Measurements from ENCODE around the gene SLC25A2. TPM values are rescaled to one million over a fixed set of nuclear protein-coding genes. Genes with fewer than 3 reads are reported as not detected.

SLC25A2 gene
- total RNA-seq, 1 experiment from 2014 or later, result 0.28 TPM

- TF ChIP-seq CTCF (IDR thresholded peaks at IDR 0.05) (peak; percentile 82), POLR2AphosphoS5 (IDR thresholded peaks at IDR 0.05; ENCODE audit: low read depth, low read length) (no peak)
- ATAC-seq (peak; percentile 94), DNase-seq (ENCODE audit: low read depth, low spot score) (no peak)
- in situ Hi-C loops (cut with HindIII; ENCODE audit: low pct_unique_long_range_greater_than_20kb, low sequenced_read_pairs), result loop anchor here (25.0 kb wide), 1 partner anchor 139 kb away; the partner anchor contains the start of genes PCDHB10, PCDHB11, PCDHB16 and PCDHB8
- H3K4me3 ChIP-seq (ENCODE audit: low read depth in 2 of 2, low read length in 2 of 2), result peak overlapping the region; percentile 50 to 77
- ChIA-PET POLR2A (no interaction called here), CTCF (interaction anchor here (0.6 to 0.7 kb wide), 3 partner anchors 24 to 1598 kb away, joined by 3 to 8 read pairs (median 3); partner anchors contain the start of gene PCDHGB1)
- no peaks in the 10 kb centered on the region for H3K36me3 ChIP-seq (ENCODE audit: control insufficient read depth, insufficient read depth, low read length)
- peak overlapping the region; percentile 73 for H3K27ac ChIP-seq (ENCODE audit: low read length)
- intact Hi-C loops (cut with micrococcal nuclease; ENCODE audit: unreplicated experiment), result no loop called here
- H3K9me3 ChIP-seq (ENCODE audit: control insufficient read depth, insufficient read depth, low read depth, low read length), result peaks cover 10% of the 10 kb centered on the region; the same call in 1 of the 2 replicates
- H3K4me1 ChIP-seq (ENCODE audit: control insufficient read depth, insufficient read depth, low read length), result no peaks in the 10 kb centered on the region
- no TSS peak for BruUV-seq (replicated peaks)
- H3K27me3 ChIP-seq (ENCODE audit: control insufficient read depth, insufficient read depth, low read length), result no peaks in the 10 kb centered on the region
Measured at GRCh38 chr5:141326088-141326854, 22.4 kb upstream of the SLC25A2 start.

- no peaks in the 10 kb centered on the region for H3K4me1 ChIP-seq (ENCODE audit: control insufficient read depth, insufficient read depth, low read length)
- TF ChIP-seq SIN3A (IDR thresholded peaks at IDR 0.05; ENCODE audit: borderline replicate concordance, insufficient read depth, low read depth, low read length), result no peak
- no peak for TF ChIP-seq REST (IDR thresholded peaks at IDR 0.05; ENCODE audit: insufficient read depth in 1 of 2, low read depth in 2 of 2, low read length in 1 of 2)
- no peak for TF ChIP-seq TCF7L2 (IDR thresholded peaks at IDR 0.05; ENCODE audit: low read depth, low read length)
- no peak for TF ChIP-seq CTCF (IDR thresholded peaks at IDR 0.05)
- TF ChIP-seq POLR2AphosphoS5 (IDR thresholded peaks at IDR 0.05; ENCODE audit: low read depth, low read length), result no peak
- ChIA-PET CTCF (no interaction called here), POLR2A (no interaction called here)
- H3K9me3 ChIP-seq (ENCODE audit: control insufficient read depth, insufficient read depth, low read depth, low read length), result peaks cover 38% of the 10 kb centered on the region
- no peak overlapping the region for H3K27ac ChIP-seq (ENCODE audit: low read length)
- ATAC-seq (no peak), DNase-seq (ENCODE audit: low read depth, low spot score) (no peak)
- BruUV-seq (replicated peaks), result no TSS peak
- no peaks in the 10 kb centered on the region for H3K27me3 ChIP-seq (ENCODE audit: control insufficient read depth, insufficient read depth, low read length)
- H3K4me3 ChIP-seq (ENCODE audit: low read depth in 2 of 2, low read length in 2 of 2), result no peak overlapping the region
- peaks cover 2% of the 10 kb centered on the region for H3K36me3 ChIP-seq (ENCODE audit: control insufficient read depth, insufficient read depth, low read length)
- in situ Hi-C loops (cut with HindIII; ENCODE audit: low pct_unique_long_range_greater_than_20kb, low sequenced_read_pairs) (no loop called here), intact Hi-C loops (cut with micrococcal nuclease; ENCODE audit: unreplicated experiment) (no loop called here)
Measured at GRCh38 chr5:141322261-141322660, 18.4 kb upstream of the SLC25A2 start.
